Measurements from ENCODE around the gene ABCF2. TPM values are rescaled to one million over a fixed set of nuclear protein-coding genes. Genes with fewer than 3 reads are reported as not detected.

Gene ABCF2
- total and polyA plus RNA-seq, 10 of the 15 experiments (the other 5 are each of a cell fraction or from before 2014, with no cell fraction given) = 29.3 to 76.3 (median 57.1) TPM

DNA sequence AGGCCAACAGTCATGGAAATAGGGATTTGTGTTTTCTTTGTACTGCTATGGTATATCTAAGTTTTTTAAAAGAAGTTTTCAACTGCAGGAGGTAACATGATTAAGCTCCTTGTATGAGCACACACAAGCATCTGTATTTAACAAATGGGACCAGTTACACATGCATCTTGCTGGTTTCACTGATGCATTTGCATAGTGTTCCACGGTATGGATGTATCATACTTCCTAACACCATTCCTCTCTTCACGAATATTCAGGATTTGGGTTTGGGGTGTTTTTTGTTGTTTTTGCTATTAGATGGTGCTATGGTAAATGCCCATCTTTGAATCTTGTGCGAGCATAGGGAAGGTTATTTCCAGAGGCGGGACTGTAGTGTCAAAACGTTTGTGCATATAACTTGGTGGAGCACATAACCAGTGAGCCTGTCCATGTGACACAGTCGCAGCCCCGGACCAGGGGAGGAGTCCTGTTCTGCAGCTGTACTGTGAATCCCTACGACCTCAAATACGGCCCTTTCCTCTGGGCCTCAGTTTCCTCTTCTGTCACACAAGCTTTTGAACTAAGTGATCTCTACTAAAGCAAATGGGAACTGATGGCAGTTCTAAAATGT, 18.6 kb downstream of the ABCF2 start:
- no peak overlapping the region for H2AFZ ChIP-seq (ENCODE audit: control insufficient read depth, low read depth, low read length)
- BruUV-seq (replicated peaks) = no TSS peak
- TF ChIP-seq, protein P1, sequence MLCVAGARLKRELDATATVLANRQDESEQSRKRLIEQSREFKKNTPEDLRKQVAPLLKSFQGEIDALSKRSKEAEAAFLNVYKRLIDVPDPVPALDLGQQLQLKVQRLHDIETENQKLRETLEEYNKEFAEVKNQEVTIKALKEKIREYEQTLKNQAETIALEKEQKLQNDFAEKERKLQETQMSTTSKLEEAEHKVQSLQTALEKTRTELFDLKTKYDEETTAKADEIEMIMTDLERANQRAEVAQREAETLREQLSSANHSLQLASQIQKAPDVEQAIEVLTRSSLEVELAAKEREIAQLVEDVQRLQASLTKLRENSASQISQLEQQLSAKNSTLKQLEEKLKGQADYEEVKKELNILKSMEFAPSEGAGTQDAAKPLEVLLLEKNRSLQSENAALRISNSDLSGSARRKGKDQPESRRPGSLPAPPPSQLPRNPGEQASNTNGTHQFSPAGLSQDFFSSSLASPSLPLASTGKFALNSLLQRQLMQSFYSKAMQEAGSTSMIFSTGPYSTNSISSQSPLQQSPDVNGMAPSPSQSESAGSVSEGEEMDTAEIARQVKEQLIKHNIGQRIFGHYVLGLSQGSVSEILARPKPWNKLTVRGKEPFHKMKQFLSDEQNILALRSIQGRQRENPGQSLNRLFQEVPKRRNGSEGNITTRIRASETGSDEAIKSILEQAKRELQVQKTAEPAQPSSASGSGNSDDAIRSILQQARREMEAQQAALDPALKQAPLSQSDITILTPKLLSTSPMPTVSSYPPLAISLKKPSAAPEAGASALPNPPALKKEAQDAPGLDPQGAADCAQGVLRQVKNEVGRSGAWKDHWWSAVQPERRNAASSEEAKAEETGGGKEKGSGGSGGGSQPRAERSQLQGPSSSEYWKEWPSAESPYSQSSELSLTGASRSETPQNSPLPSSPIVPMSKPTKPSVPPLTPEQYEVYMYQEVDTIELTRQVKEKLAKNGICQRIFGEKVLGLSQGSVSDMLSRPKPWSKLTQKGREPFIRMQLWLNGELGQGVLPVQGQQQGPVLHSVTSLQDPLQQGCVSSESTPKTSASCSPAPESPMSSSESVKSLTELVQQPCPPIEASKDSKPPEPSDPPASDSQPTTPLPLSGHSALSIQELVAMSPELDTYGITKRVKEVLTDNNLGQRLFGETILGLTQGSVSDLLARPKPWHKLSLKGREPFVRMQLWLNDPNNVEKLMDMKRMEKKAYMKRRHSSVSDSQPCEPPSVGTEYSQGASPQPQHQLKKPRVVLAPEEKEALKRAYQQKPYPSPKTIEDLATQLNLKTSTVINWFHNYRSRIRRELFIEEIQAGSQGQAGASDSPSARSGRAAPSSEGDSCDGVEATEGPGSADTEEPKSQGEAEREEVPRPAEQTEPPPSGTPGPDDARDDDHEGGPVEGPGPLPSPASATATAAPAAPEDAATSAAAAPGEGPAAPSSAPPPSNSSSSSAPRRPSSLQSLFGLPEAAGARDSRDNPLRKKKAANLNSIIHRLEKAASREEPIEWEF (IDR thresholded peaks at IDR 0.05; ENCODE audit: insufficient replicate concordance, low read depth, low read length) = no peak
- TF ChIP-seq JUNB (IDR thresholded peaks at IDR 0.05) (no peak), GABPA (IDR thresholded peaks at IDR 0.05; ENCODE audit: low read depth) (no peak), BHLHE40 (IDR thresholded peaks at IDR 0.05; ENCODE audit: borderline replicate concordance in 1 of 2, low read depth in 2 of 2, low read length in 1 of 2) (no peak), TCF3 (IDR thresholded peaks at IDR 0.05; ENCODE audit: borderline replicate concordance, insufficient read depth, low read depth, low read length) (no peak), POU2F2 (IDR thresholded peaks at IDR 0.05; ENCODE audit: borderline replicate concordance, low read depth, low read length) (no peak), CHD4 (IDR thresholded peaks at IDR 0.05) (no peak), NR2C2 (IDR thresholded peaks at IDR 0.05; ENCODE audit: borderline replicate concordance, control insufficient read depth, insufficient read length, low read depth) (no peak)
- TF ChIP-seq, protein P2, sequence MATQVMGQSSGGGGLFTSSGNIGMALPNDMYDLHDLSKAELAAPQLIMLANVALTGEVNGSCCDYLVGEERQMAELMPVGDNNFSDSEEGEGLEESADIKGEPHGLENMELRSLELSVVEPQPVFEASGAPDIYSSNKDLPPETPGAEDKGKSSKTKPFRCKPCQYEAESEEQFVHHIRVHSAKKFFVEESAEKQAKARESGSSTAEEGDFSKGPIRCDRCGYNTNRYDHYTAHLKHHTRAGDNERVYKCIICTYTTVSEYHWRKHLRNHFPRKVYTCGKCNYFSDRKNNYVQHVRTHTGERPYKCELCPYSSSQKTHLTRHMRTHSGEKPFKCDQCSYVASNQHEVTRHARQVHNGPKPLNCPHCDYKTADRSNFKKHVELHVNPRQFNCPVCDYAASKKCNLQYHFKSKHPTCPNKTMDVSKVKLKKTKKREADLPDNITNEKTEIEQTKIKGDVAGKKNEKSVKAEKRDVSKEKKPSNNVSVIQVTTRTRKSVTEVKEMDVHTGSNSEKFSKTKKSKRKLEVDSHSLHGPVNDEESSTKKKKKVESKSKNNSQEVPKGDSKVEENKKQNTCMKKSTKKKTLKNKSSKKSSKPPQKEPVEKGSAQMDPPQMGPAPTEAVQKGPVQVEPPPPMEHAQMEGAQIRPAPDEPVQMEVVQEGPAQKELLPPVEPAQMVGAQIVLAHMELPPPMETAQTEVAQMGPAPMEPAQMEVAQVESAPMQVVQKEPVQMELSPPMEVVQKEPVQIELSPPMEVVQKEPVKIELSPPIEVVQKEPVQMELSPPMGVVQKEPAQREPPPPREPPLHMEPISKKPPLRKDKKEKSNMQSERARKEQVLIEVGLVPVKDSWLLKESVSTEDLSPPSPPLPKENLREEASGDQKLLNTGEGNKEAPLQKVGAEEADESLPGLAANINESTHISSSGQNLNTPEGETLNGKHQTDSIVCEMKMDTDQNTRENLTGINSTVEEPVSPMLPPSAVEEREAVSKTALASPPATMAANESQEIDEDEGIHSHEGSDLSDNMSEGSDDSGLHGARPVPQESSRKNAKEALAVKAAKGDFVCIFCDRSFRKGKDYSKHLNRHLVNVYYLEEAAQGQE (IDR thresholded peaks at IDR 0.05; ENCODE audit: low read depth, low read length) = no peak
- TF ChIP-seq, protein P3, sequence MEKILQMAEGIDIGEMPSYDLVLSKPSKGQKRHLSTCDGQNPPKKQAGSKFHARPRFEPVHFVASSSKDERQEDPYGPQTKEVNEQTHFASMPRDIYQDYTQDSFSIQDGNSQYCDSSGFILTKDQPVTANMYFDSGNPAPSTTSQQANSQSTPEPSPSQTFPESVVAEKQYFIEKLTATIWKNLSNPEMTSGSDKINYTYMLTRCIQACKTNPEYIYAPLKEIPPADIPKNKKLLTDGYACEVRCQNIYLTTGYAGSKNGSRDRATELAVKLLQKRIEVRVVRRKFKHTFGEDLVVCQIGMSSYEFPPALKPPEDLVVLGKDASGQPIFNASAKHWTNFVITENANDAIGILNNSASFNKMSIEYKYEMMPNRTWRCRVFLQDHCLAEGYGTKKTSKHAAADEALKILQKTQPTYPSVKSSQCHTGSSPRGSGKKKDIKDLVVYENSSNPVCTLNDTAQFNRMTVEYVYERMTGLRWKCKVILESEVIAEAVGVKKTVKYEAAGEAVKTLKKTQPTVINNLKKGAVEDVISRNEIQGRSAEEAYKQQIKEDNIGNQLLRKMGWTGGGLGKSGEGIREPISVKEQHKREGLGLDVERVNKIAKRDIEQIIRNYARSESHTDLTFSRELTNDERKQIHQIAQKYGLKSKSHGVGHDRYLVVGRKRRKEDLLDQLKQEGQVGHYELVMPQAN (conservative IDR thresholded peaks at IDR 0.05) = no peak
- no peak overlapping the region for H3K4me2 ChIP-seq (ENCODE audit: control insufficient read depth, insufficient read depth)
- ChIA-PET POLR2A (no interaction called here), RAD21 (ENCODE audit: unreplicated experiment) (no interaction called here), SMC1A (ENCODE audit: uncharacterized antibody, unreplicated experiment) (no interaction called here), CTCF (interaction anchor here (2.0 kb wide), 1 partner anchor 36 kb away, joined by 7 read pairs; no protein-coding TSS in a partner anchor)
- 61% methylated on average over 9 of the region's 9 CpGs for WGBS (ENCODE audit: insufficient coverage, insufficient replicate concordance, low lambda C conversion rate, missing lambda C conversion rate)
- H3K9me3 ChIP-seq (replicated peaks; ENCODE audit: control insufficient read depth, insufficient read depth, low read length) = no peaks in the 10 kb centered on the region
- H3K9ac ChIP-seq (ENCODE audit: control insufficient read depth, insufficient read depth, low read length) = no peak overlapping the region
- in situ Hi-C loops (cut with MboI) (no loop called here), intact Hi-C loops (cut with micrococcal nuclease; ENCODE audit: unreplicated experiment) (no loop called here)
- ATAC-seq (no peak), FAIRE-seq (no peak), DNase-seq (ENCODE audit: low read depth, low spot score) (no peak)
- H3K79me2 ChIP-seq (ENCODE audit: control insufficient read depth, insufficient read depth, low read length) = no peaks in the 10 kb centered on the region
- no peak overlapping the region for H3K4me3 ChIP-seq
- H4K20me1 ChIP-seq (ENCODE audit: control insufficient read depth, insufficient read depth) = no peaks in the 10 kb centered on the region
- no peak overlapping the region for H3K27ac ChIP-seq (ENCODE audit: control insufficient read depth, insufficient read depth)
- H3K4me1 ChIP-seq (ENCODE audit: control insufficient read depth, insufficient read depth, low read length) = no peaks in the 10 kb centered on the region
- peaks cover 1 to 2% of the 10 kb centered on the region in 2 experiments; a peak in 2 of 4 replicates for H3K27me3 ChIP-seq (replicated peaks in 1 of 2; ENCODE audit: control insufficient read depth in 2 of 2, insufficient read depth in 2 of 2, low read length in 1 of 2)
- no peaks in the 10 kb centered on the region; a peak in 1 of 4 replicates for H3K36me3 ChIP-seq (ENCODE audit: control insufficient read depth in 2 of 2, insufficient read depth in 2 of 2, low read length in 1 of 2)
